Middle frontal gyrus (tissue), 1 donor: ENCODE data around the gene GLRX2.
A peak's percentile ranks its signal among the peaks of the same experiment; 100 is the strongest.
"Not testable (repeated sequence)": the region's sequence is repeated elsewhere in the genome, so short reads cannot be mapped to it uniquely, and the experiment has no call there.

Experiments used
- DNase-seq: peaks from one replicate; pipeline ENCODE4 v3.0.0-alpha.2; 2015; ENCODE audit warnings: low spot score; ENCODE audit errors: extremely low spot score

GLRX2 gene

DNA sequence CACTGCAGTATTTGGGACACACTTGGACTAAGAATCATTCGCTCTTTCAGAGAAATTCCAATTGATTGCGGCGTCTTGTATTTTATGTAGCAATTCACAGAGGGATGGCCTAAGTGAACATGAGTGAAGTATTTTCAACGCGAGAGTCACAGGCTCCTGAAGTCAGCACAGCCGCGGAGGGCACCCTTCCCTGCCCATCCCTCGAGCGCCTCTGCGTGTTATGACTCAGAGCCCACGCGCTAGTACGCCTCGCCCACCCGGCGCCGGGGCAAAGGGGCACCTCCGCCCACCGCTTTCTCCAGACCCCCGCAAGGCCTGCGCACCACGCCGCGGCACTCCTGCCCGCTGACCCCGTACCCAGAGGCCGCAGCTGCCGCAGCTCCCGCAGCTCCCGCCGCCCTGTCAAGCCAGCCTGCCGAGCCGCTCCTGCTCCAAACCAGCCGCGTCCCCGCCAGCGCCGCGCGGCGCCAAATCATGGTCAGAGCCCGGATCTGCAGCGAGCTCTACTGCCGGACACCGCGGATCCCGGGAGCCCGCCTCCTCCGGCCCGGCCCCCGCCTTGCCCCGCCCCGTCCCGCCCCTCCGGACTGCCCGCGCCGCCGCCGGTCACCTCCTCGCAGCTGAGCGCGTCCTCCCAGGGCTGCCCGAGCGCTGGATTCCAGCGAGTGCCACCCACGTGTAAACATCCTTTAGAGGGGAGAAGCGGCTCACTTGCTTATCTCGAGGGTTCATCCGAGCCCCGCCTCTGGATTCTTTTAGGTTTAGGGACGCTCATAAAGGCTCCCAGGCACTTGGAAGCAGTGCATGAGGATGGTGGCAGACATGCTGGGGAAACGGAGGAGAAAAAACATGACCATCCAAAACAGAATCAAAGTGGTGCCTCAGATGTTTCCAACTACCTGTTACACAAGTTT lies at the start of gene GLRX2:
Gene GLRX2 (minus strand): TSS at position 508 of the 914 bp plus-strand sequence. CDS start 32 bp downstream, at position 476.
- peak; percentile 58 for DNase-seq

GRCh38 chr1:193144999-193145398 lies 39.8 kb upstream of the GLRX2 start:
- no peak for DNase-seq

DNA sequence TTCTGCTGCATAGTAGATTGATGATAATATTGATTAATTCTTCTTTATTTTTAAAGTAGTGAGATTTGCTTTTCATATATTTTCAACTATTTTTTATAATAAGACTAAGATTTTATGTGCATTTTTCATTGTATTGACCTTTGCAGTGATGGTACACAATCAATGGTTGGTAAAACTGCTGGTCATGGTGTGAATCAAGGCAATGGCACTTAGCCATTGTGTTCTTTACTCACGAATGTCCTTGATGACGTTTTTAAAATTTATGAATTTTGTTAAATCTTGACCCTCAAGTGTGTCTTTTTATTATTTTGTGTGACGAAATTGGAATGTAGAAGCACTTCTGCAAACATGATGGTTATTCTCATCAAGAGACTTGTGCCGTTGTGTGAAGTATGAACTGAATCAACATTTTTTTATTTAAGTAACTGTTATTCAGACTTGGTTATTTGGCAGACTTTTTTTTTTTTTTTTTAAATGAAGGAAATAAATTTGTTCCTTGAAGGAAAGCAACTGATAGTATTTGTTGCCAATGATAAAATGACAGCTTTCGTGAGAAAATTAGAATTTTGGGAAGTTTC lies 39.2 kb upstream of the GLRX2 start:
- DNase-seq, result no peak

DNA sequence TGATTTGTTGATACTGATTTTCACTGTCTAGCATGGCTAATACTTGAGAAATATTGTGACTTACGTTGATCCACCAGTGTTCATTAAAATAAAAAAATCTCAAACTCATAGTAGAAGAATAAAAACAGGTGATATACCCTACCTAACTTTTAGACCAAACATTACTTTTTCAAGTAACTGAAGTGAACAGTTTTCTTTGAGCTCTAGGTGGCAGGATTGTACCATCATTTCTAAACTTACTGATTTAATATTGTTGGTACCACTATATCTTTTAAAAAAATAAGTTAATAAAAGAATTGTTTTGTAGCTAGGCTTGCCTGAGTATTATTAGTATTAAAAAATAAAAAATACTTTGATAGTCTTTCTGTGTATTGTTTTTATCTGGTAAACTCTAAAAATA lies 38.1 kb upstream of the GLRX2 start:
- no peak for DNase-seq

DNA sequence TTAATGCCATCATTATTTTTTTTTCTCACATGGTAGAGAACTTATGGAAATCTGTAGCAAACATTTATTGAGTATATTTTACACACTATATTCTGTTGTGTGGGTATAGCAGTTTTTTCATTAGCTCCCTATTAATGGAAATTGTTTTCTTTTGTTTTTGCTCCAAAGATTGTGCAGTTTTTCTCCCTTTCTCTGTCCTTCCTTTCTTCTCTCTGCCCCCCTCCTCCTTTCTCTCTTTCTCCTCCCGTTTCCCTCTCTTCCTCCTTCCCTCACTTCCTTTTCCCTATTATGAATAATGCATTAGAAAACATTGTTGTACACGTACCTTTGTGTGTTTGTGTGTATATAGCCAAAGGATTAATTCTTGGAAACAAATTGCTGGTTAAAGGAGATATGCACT lies 37.2 kb upstream of the GLRX2 start:
- no peak for DNase-seq

- no peak for DNase-seq
Measured at GRCh38 chr1:193141804-193142203, 36.6 kb upstream of the GLRX2 start.

DNA sequence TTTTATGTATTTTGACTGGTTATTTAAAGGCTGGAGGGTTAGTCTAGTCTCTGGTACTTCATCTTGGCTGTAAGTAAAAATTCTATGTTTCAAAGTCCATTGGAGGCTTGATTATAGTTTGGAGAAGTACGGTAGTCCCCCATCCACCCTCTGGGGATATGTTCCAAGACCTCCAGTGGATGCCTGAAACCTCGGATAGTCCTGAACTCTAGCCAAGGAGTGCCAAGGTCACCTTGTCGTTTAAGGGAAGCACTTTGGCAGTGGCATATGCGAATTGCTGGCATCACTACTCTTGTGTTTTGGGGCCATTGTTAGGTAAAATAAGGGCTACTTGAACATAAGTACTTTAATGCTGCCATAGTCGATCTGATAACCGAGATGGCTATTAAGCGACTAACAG lies 35.0 kb upstream of the GLRX2 start:
- DNase-seq, result no peak

DNA sequence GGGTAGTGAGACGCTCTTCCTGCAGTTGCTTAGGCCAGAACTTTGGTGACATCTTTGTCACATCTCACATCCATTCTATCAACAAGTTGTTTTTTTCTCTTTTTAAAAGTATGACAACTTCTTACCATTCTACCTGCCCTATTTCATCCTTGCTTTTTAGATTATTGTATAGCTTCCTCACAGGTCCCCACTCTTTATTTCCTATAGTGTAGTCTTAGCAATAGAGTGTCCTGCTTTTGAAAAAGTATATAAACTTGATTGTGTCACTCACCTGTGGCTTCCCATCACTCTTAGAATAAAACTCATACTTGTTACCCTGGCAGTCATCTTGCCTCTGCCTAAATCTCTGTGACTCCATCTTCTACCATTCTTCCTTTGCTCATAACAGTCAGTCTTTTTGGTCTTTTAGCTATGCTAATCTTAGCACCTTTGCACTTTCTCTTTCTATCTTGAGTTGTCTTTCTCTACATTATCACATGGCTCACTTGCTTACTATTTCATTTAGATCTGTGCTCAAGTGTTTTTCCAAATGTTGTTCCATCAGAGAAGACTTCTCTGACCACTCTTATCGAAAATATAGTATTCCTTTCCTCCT lies 26.1 kb upstream of the GLRX2 start:
- no peak for DNase-seq

- no peak for DNase-seq
Measured at GRCh38 chr1:193125369-193125768, 20.2 kb upstream of the GLRX2 start.

DNA sequence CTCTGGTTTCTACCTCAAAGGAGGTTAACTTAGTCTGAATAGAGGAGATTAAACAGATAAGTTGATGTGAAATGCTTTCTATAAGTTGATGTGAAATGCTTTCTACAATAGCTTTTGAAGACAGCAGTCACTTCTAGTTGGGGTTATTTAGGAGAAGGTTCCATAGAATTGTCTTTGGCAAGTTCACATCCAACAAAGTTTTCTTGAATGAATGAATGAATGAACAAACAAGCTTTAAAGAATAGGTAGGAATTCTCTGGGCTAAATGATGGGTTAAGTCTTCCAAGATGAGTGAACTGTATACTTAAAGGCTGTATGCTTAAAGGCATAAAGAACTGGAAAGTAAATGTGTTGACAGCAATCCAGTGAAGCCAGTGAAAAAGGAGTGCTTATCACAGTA lies 18.5 kb upstream of the GLRX2 start:
- no peak for DNase-seq

DNA sequence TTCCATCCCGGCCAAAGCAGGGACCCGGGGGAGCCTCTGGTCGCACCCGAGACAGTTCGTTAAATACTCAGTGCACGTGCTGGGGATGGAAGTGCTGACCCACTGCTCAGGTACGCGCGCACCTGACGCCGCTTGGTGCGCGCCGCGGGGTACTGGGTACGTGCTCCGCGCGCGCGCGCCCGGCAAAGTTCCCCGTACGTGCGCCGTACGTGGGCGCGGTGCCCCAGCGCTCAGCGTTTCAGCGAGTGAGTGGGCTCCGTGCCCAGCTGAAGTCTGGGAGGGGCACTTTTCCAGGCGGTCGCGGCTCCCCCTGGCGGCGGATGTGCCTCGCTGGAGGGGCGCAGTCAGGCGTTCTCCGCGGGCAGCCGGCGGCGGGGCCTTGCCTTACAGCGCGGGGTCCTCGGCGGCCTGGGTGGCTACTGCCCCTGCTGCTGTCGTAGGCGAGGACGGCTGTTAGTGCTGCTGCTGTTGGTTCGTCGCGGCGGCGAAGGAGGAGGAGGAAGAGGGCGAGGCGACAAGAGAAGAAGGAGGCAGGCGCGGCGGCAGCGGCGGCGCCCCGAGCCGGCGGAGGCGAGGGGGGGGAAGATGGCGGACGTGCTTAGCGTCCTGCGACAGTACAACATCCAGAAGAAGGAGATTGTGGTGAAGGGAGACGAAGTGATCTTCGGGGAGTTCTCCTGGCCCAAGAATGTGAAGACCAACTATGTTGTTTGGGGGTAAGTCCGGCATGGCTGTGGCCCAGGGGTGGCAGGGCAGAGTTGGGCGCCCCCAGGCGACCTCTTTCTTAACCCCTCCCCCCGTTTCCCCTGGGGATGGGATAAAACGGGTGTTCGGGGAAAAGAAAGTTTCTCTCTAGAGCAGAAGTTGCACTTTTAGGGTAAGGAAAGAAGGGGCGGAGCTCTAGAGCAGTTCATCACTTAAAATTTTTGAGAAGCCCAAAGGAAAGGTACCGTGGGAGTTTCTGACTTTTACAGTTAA lies 16.7 kb upstream of the GLRX2 start, which contains the start of gene CDC73:
Gene CDC73 (plus strand): TSS at position 416 of the 978 bp plus-strand sequence. CDS start 170 bp downstream, at position 586.
- DNase-seq, result peak; percentile 92

DNA sequence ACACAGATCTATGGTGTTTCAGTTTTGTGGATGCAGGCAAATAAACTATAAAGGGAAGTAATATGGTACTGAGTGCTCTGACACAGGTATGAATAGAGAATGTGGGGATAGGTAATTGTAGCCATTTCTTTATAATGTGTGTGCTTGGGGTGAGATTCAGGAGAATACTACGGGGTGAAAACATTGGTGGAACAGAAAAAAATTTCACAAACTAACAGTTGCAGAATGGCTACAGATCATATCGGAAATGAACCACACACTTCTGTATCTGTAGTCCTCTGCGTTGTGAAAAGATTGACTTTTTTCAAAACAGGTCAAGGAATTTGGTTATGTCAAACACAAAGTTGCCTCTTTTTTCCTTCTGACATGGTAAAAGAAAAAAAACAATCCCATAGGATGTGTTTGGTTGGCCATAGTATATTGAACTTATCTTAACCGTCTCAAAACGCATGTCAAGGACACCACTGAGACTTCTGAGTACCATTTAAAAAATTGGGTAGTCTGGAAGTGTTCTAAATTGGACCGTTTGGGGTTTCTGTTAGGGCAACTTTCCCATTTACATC lies 15.5 kb upstream of the GLRX2 start:
- no peak for DNase-seq

- no peak for DNase-seq
Measured at GRCh38 chr1:193118803-193119730, 13.9 kb upstream of the GLRX2 start.

DNA sequence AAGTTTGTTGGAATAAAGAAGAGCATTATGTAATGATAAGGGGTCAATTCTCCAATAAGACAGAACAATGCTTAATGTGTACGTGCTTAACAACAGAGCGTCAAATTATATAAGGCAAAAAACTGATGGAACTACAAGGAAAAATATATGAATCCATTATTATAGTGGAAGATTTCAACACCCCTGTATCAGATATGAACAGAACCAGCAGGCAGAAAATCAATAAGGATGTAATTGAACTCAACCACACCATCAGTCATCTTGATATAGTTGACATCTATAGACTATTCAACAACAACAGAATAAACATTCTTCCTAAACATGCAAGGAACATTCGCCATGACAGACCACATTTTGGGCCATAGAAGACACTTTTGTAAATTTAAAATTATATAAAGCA lies 13.0 kb upstream of the GLRX2 start:
- no peak for DNase-seq

GRCh38 chr1:193117167-193117566 lies 12.0 kb upstream of the GLRX2 start:
- DNase-seq, result not testable (repeated sequence)

- no peak for DNase-seq
Measured at GRCh38 chr1:193115629-193116227, 10.5 kb upstream of the GLRX2 start.

- no peak for DNase-seq
Measured at GRCh38 chr1:193114485-193115095, 9.4 kb upstream of the GLRX2 start.

GRCh38 chr1:193113992-193114332 lies 8.7 kb upstream of the GLRX2 start:
- no peak for DNase-seq
